Posterior vena cava (tissue), 2 donors: ENCODE results near the gene FBN1. TPM values are rescaled to one million over a fixed set of nuclear protein-coding genes. Genes with fewer than 3 reads are reported as not detected.

ENCODE experiments used
- DNase-seq: peaks from one replicate; pipeline ENCODE4 v3.0.0-alpha.2; 2020; ENCODE audit warnings: low spot score
- intact Hi-C, 2 donors: fragments of 100-400 bp; cut with DNase I; formaldehyde crosslinking; loops; one replicate each; pipeline versions ENCODE4 v1.14.1 to v1.14.2; 2022 to 2023
- total RNA-seq, 2 donors: library from RNA; stranded (reverse); fragmentation: NEBNext Ultra II Directional; extraction: Animal tissue kit (Norgen Biotek cat#: 25700); gene quantifications; one replicate each; pipeline ENCODE4 v1.2.1, GENCODE V29; 2021
- donor health status: DM: yes; HTN: yes; CAD: no.
- donor health status: DM: yes; HTN: yes; CAD: no.

Gene FBN1
- total RNA-seq, 2 donors from 2014 or later, result 194 to 541 TPM

DNA sequence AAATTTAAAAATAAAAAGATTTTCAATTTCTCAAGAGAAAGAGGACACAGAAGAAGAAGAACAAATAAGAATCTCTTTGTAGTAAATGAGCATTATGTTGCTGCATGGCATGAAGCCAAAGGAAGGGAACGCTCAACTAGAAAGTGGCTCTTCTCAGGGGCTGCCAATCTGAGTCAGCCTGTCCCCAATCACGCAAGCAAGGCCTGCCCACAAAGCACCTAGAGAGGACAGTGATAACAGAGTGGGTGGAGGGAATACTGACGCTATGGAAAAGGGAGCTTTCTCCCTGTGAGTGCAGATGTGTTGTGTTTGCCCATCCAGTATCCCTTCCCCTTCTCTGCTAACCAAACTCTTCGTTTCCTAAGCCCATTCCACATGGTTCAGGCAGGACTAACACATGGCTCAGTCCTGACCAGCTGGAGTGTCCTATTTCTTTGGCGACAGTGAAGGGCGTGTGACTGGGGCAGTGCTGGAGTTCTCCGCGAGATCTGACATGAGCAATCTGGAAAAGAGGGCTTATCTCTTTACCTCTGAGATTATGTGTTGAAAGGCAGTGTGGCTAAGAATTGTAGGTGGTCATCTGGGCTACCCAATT lies 14.2 kb downstream of the FBN1 start:
- intact Hi-C loops, result loop anchor here in 1 of 2 donors (5.0 kb wide), 1 partner anchor 1429 kb away; no protein-coding TSS in a partner anchor
- DNase-seq, result no peak

GRCh38 chr15:48630245-48630644 lies 15.3 kb downstream of the FBN1 start:
- intact Hi-C loops, result loop anchor here in 1 of 2 donors (5.0 kb wide), 1 partner anchor 1428 kb away; no protein-coding TSS in a partner anchor
- DNase-seq, result no peak

DNA sequence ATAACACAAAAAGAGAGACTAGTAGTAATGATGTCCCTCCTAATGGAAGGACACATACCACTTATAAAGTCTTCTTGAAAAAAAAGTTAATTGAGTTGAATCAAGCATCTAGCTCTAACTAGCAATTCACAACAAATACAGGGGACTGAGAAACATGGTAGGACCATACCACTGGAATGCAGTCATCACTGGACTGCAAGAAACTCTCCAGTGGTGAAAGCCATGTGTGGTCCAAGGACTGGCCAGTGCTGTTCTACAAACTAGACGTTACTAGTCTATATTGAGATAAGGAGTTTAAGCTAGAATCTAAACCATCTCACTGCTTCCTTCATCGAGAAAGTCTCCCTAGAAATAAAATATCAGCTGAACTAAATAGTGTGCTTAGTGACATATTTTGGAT lies 16.7 kb downstream of the FBN1 start:
- no peak for DNase-seq
- intact Hi-C loops, result no loop called here

DNA sequence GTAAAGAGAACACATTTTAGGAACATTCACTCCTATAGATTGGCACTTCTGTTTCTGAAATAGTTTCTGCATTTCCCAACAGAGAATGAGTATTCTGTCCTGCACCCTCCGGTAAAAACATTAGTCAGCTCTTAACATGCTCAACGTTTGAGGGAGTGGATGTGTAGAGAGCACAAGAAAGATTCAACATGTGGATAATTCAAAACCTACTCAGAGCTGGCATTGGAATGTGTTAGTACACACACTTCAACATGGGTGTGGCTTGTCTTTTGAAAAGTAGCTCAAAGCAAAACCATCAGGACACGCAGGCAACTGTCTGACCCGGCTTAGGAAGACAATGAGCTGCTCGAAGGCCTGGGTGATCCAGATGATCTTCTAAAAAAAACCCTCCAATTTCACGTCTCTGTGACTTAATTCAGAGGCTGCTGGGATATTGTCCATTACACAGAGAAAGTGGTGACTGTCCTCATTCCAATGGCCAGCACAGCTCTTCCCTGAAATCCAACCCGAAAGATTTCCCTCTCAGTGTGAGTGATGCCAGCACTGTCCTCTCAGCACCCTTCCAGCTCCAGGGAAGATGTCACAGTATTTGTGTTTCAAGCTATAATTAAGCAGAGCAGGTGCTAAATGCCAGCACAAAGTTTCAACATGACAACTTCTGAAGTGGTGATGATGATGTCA lies 18.1 kb downstream of the FBN1 start:
- no peak for DNase-seq
- intact Hi-C loops, result no loop called here

DNA sequence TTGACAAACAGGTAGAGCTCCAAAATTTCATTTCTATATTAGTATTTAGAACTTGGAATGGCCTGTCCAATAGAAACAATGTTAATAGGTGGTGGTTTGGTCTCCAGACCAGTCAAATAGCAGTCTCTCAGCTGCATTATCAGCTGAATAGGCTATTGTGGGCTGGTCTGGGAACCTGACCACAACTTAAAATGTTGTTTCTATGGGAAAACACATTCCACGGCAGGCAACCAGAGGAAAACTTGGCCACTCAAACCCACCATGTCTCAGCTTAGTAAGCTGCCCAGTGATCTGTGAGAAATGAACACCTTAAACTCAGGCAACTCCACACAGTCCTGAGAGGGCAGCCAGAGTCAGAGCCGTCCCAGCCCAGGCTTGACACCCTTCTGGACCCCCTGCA lies 20.4 kb downstream of the FBN1 start:
- intact Hi-C loops, result no loop called here
- no peak for DNase-seq

DNA sequence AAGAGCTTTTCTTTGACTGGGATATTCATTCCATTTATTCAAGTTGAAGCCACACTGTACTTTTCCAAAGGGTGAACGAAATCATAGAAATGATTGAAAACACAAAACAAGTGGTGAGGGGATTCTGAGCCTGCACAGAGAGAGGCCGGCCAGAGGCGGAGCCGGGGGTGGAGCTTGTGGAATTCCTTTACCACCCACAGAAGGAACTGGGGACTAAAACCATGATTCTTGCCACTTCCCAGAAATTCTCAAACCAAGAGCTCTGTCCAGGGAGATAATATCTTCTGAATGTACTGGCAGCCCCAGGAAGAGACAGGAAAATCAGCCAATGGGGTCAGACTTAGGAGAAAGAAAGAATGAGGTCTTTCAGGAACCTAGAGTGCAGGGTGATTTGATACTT lies 20.8 kb downstream of the FBN1 start:
- intact Hi-C loops, result no loop called here
- no peak for DNase-seq

GRCh38 chr15:48623456-48623855 lies 22.1 kb downstream of the FBN1 start:
- DNase-seq, result no peak
- intact Hi-C loops, result no loop called here

GRCh38 chr15:48622237-48622636 lies 23.3 kb downstream of the FBN1 start:
- DNase-seq, result no peak
- intact Hi-C loops, result no loop called here

- intact Hi-C loops, result no loop called here
- DNase-seq, result no peak
Measured at GRCh38 chr15:48619446-48619845, 26.1 kb downstream of the FBN1 start.

- DNase-seq, result peak; percentile 74
- intact Hi-C loops, result no loop called here
Measured at GRCh38 chr15:48617619-48618018, 27.9 kb downstream of the FBN1 start.

GRCh38 chr15:48616216-48616615 lies 29.3 kb downstream of the FBN1 start:
- DNase-seq, result no peak
- intact Hi-C loops, result no loop called here

DNA sequence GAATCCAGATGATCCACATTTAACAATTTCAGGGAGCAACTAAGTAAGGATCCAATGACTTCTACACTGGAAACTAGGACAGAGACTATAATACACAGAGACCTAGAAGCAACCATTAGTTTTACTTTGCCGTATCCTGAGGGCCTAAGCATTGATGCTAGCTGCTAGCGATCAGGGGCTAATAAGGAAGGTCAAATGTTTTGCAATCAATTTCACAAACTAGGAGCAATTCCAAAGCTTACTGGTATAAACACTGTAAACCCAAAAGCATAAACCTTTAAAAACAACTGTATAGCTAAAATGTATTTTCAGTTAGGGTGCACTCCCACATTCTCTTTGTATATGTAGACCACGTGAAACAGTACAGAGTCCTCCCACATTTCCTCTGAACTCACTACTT lies 31.5 kb downstream of the FBN1 start:
- intact Hi-C loops, result no loop called here
- DNase-seq, result no peak

- no peak for DNase-seq
- intact Hi-C loops, result no loop called here
Measured at GRCh38 chr15:48609486-48609885, 36.0 kb downstream of the FBN1 start.

- intact Hi-C loops, result no loop called here
- DNase-seq, result no peak
Measured at GRCh38 chr15:48607846-48608245, 37.7 kb downstream of the FBN1 start.

DNA sequence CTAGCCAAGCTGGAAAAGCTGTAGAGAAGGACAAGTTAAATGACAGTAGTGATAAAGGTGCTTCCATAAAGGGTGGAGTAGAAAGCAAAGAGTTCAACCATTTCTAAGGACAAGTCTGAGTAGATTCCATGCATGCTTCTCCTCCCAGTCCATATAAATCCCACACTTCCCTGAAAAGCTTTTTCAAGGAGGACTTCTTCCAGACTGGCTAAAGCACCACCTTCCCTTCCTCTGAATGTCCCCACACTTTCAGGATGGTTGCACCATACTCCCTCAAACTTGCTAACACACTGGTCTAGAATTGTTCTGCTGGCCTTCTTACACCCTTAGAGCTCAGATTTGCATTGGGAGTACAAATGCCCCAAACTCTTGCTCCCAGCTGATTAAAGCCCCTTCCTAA lies 40.9 kb downstream of the FBN1 start:
- DNase-seq, result no peak
- intact Hi-C loops, result no loop called here

DNA sequence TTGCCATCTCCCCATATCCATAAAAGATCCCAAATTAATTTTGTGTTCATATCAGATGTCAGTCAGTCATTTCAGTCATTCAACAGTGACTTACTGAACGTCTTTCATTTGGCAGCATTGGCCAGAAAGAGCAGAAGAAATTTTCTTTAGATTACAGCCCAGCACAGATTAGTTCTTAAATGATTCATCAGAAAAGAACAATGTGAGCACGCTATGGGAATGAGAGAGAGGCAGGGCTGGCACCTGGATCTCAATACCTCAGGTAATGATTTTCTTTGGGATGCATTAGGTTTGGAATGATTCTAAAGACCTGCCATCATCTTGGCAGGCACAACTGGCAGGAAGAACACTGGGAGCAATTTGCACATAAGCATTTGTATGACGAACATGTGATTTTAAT lies 41.6 kb downstream of the FBN1 start:
- no peak for DNase-seq
- intact Hi-C loops, result no loop called here

- intact Hi-C loops, result no loop called here
- DNase-seq, result no peak
Measured at GRCh38 chr15:48603123-48603500, 42.4 kb downstream of the FBN1 start.

- DNase-seq, result no peak
- intact Hi-C loops, result no loop called here
Measured at GRCh38 chr15:48602358-48603122, 43.0 kb downstream of the FBN1 start.

GRCh38 chr15:48601095-48601494 lies 44.4 kb downstream of the FBN1 start:
- intact Hi-C loops, result no loop called here
- no peak for DNase-seq

DNA sequence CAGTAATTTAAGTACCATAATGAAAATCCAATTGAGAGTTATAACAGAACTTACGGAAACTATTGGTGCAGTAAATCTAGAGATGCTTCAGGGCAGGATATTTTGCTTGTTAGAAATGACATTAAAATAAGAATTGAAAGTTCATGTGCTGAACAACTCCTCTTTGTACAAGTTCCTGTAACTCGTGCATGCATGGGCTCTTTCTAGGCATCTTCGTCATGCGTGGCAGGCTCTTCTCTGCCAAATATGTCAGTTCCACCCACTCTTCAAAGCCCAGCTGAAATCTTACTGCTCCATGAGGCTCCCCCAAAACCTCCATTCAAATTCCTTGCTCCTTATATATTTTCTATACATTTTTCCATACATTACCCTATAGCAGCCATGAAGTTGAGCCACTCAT lies 48.7 kb downstream of the FBN1 start:
- intact Hi-C loops, result no loop called here
- no peak for DNase-seq

GRCh38 chr15:48596415-48596814 lies 49.1 kb downstream of the FBN1 start:
- intact Hi-C loops, result no loop called here
- DNase-seq, result no peak
